ENCODE results near the gene DAP3.
A peak's percentile ranks its signal among the peaks of the same experiment; 100 is the strongest.
"Not testable (repeated sequence)": the region's sequence is repeated elsewhere in the genome, so short reads cannot be mapped to it uniquely, and the experiment has no call there.

Gene DAP3

GRCh38 chr1:155680531-155680930 is 8.4 kb upstream of the DAP3 start:
- H3K36me3 ChIP-seq (replicated peaks; ENCODE audit: insufficient read depth, low read length) = peaks cover 14% of the 10 kb centered on the region
- H2AFZ ChIP-seq (ENCODE audit: low read length) = no peak overlapping the region
- no peak for TF ChIP-seq CTCF (IDR thresholded peaks at IDR 0.05; ENCODE audit: low read length)
- TF ChIP-seq EZH2 (optimal IDR thresholded peaks at IDR 0.05; ENCODE audit: low read depth, low read length) = no peak
- no peak for TF ChIP-seq EZH2phosphoT487 (IDR thresholded peaks at IDR 0.05; ENCODE audit: low read length)
- H3K27ac ChIP-seq (ENCODE audit: low read length) = no peak overlapping the region
- H3F3A ChIP-seq (ENCODE audit: insufficient read depth, low read length) = no peaks in the 10 kb centered on the region
- H3K9ac ChIP-seq (ENCODE audit: low read length) = no peak overlapping the region
- H3K79me2 ChIP-seq (ENCODE audit: low read length) = peaks cover 70% of the 10 kb centered on the region
- no peaks in the 10 kb centered on the region for H3K4me1 ChIP-seq (ENCODE audit: low read length)
- no peaks in the 10 kb centered on the region for H3K27me3 ChIP-seq (replicated peaks; ENCODE audit: insufficient read depth, low read length)
- H3K4me3 ChIP-seq (ENCODE audit: low read length) = no peak overlapping the region
- peak; percentile 4 for DNase-seq
- H3K9me2 ChIP-seq (replicated peaks; ENCODE audit: insufficient read depth, low read length) = no peaks in the 10 kb centered on the region
- peaks cover 19% of the 10 kb centered on the region for H4K20me1 ChIP-seq (ENCODE audit: insufficient read depth, low read length)
- H3K9me3 ChIP-seq (replicated peaks; ENCODE audit: insufficient read depth, low read length) = no peaks in the 10 kb centered on the region
- H3K4me2 ChIP-seq (ENCODE audit: low read depth, low read length) = no peak overlapping the region

GRCh38 chr1:155681776-155682175 is 7.1 kb upstream of the DAP3 start:
- H3K36me3 ChIP-seq (replicated peaks; ENCODE audit: insufficient read depth, low read length) = peaks cover 7% of the 10 kb centered on the region
- TF ChIP-seq EZH2 (optimal IDR thresholded peaks at IDR 0.05; ENCODE audit: low read depth, low read length) (no peak), CTCF (IDR thresholded peaks at IDR 0.05; ENCODE audit: low read length) (no peak), EZH2phosphoT487 (IDR thresholded peaks at IDR 0.05; ENCODE audit: low read length) (no peak)
- no peak overlapping the region for H2AFZ ChIP-seq (ENCODE audit: low read length)

GRCh38 chr1:155687705-155688323 is 1.1 kb upstream of the DAP3 start:
- Histone ChIP-seq H3K79me2 (ENCODE audit: low read length) (peaks cover 65% of the 10 kb centered on the region), H2AFZ (ENCODE audit: low read length) (peak overlapping the region; percentile 95), H4K20me1 (ENCODE audit: insufficient read depth, low read length) (peaks cover 21% of the 10 kb centered on the region), H3K4me3 (ENCODE audit: low read length) (peak overlapping the region; percentile 95), H3K9ac (ENCODE audit: low read length) (peak overlapping the region; percentile 99), H3K4me2 (ENCODE audit: low read depth, low read length) (peak overlapping the region; percentile 50; the same call in 1 of the 2 replicates), H3K27ac (ENCODE audit: low read length) (peak overlapping the region; percentile 90; the same call in 1 of the 2 replicates)
- not testable (repeated sequence) for H3K9me3 ChIP-seq (replicated peaks; ENCODE audit: insufficient read depth, low read length); H3F3A ChIP-seq (ENCODE audit: insufficient read depth, low read length); H3K9me2 ChIP-seq (replicated peaks; ENCODE audit: insufficient read depth, low read length); H3K36me3 ChIP-seq (replicated peaks; ENCODE audit: insufficient read depth, low read length); H3K27me3 ChIP-seq (replicated peaks; ENCODE audit: insufficient read depth, low read length); H3K4me1 ChIP-seq (ENCODE audit: low read length); DNase-seq

More at GRCh38 chr1:155681776-155682175, 7.1 kb upstream of the DAP3 start:
- H3K27me3 ChIP-seq (replicated peaks; ENCODE audit: insufficient read depth, low read length) = no peaks in the 10 kb centered on the region
- no peaks in the 10 kb centered on the region for H3F3A ChIP-seq (ENCODE audit: insufficient read depth, low read length)
- no peak overlapping the region for H3K4me2 ChIP-seq (ENCODE audit: low read depth, low read length)
- H3K9ac ChIP-seq (ENCODE audit: low read length) = no peak overlapping the region
- H3K4me1 ChIP-seq (ENCODE audit: low read length) = peaks cover 4% of the 10 kb centered on the region; the same call in 1 of the 2 replicates
- peaks cover 21% of the 10 kb centered on the region for H4K20me1 ChIP-seq (ENCODE audit: insufficient read depth, low read length)
- no peak overlapping the region for H3K27ac ChIP-seq (ENCODE audit: low read length)
- H3K4me3 ChIP-seq (ENCODE audit: low read length) = no peak overlapping the region
- DNase-seq = no peak
- H3K9me2 ChIP-seq (replicated peaks; ENCODE audit: insufficient read depth, low read length) = no peaks in the 10 kb centered on the region
- H3K79me2 ChIP-seq (ENCODE audit: low read length) = peaks cover 76% of the 10 kb centered on the region
- no peaks in the 10 kb centered on the region for H3K9me3 ChIP-seq (replicated peaks; ENCODE audit: insufficient read depth, low read length)

Data from MM.1S (cell line).